BJ (cell line): Measurements from ENCODE around the gene ZNF555. TPM values are rescaled to one million over a fixed set of nuclear protein-coding genes. Genes with fewer than 3 reads are reported as not detected.

ENCODE experiments used
- CTCF ChIA-PET: fragments of 350-600 bp; formaldehyde crosslinking; extraction: SDS; loops from one replicate; lab custom pipeline; 2021; ENCODE audit warnings: antibody characterized with exemption, inconsistent platforms; lab: Yijun Ruan, JAX
- POLR2A ChIA-PET: fragments of 300-600 bp; sonication (Branson Sonifier 250); formaldehyde crosslinking; extraction: SDS; loops from one replicate; lab custom pipeline; 2021; ENCODE audit warnings: antibody characterized with exemption; lab: Charles Lee
- DNase-seq: peaks from one replicate; pipeline ENCODE4 v3.0.0-alpha.2; 2011; ENCODE audit warnings: low read depth
- H3K27me3 ChIP-seq: 2 replicates; pipeline ENCODE4 v1.6.0; 2011; ENCODE audit warnings: low read length; ENCODE audit not compliant: control insufficient read depth, insufficient read depth
- H3K36me3 ChIP-seq: 2 replicates; pipeline ENCODE4 v1.5.1; 2011; ENCODE audit warnings: low read length; ENCODE audit not compliant: control insufficient read depth, insufficient read depth
- H3K4me3 ChIP-seq: 2 replicates; pipeline ENCODE4 v1.5.1; 2011; ENCODE audit warnings: low read depth, mild to moderate bottlenecking, control low read depth, low read length
- CTCF ChIP-seq: IDR thresholded peaks from 2 replicates; pipeline ENCODE4 v1.5.1; 2011; ENCODE audit warnings: low read depth, mild to moderate bottlenecking, control low read depth, inconsistent platforms, low read length, moderate library complexity; ENCODE audit not compliant: insufficient read depth
- polyA plus RNA-seq: library from polyadenylated mRNA; depleted of rRNA; stranded (reverse); fragments of >200 nt; gene quantifications from 2 replicates; pipeline ENCODE4 v1.2.3, GENCODE V29; 2011

The ZNF555 gene
- polyA plus RNA-seq, 1 experiment = 3.0 TPM

GRCh38 chr19:2863816-2864215 is 22.5 kb downstream of the ZNF555 start:
- POLR2A ChIA-PET = no interaction called here
- Histone ChIP-seq H3K4me3 (no peak overlapping the region), H3K27me3 (no peaks in the 10 kb centered on the region), H3K36me3 (no peaks in the 10 kb centered on the region)
- no peak for DNase-seq
- TF ChIP-seq CTCF = no peak
- CTCF ChIA-PET = interaction anchor here (1.1 kb wide), 1 partner anchor 45 kb away, joined by 3 read pairs; no protein-coding TSS in a partner anchor

GRCh38 chr19:2865334-2866100 is 24.2 kb downstream of the ZNF555 start:
- DNase-seq = no peak
- no peaks in the 10 kb centered on the region for H3K27me3 ChIP-seq
- no peak overlapping the region for H3K4me3 ChIP-seq
- POLR2A ChIA-PET = no interaction called here
- H3K36me3 ChIP-seq = no peaks in the 10 kb centered on the region
- CTCF ChIA-PET = interaction anchor here (0.6 to 1.9 kb wide), 2 partner anchors 14 to 22 kb away, joined by 3 to 11 read pairs; no protein-coding TSS in a partner anchor
- no peak for TF ChIP-seq CTCF

GRCh38 chr19:2866495-2867024 is 25.3 kb downstream of the ZNF555 start:
- Histone ChIP-seq H3K36me3 (no peaks in the 10 kb centered on the region), H3K27me3 (no peaks in the 10 kb centered on the region), H3K4me3 (no peak overlapping the region)
- DNase-seq = no peak
- no peak for TF ChIP-seq CTCF
- CTCF ChIA-PET = interaction anchor here (0.7 to 1.9 kb wide), 4 partner anchors 11 to 56 kb away, joined by 3 to 11 read pairs (median 3); no protein-coding TSS in a partner anchor
- POLR2A ChIA-PET = no interaction called here

GRCh38 chr19:2867025-2867991 is 26.0 kb downstream of the ZNF555 start, which contains the start of gene ZNF556:
Gene ZNF556, plus strand, starts transcription at chr19:2867335. Its CDS starts 87 bp downstream, at chr19:2867422.
- Histone ChIP-seq H3K36me3 (no peaks in the 10 kb centered on the region), H3K4me3 (no peak within 1 kb of the TSS), H3K27me3 (no peaks in the 10 kb centered on the region)
- DNase-seq = no peak
- ChIA-PET POLR2A (no interaction called here), CTCF (interaction anchor here (0.7 to 1.9 kb wide), 4 partner anchors 12 to 57 kb away, joined by 3 to 11 read pairs (median 3); no protein-coding TSS in a partner anchor)
- no peak for TF ChIP-seq CTCF
